Kidney epithelial cell (primary cell): ENCODE measurements around the gene SRP19. TPM values are rescaled to one million over a fixed set of nuclear protein-coding genes. Genes with fewer than 3 reads are reported as not detected.

Experiments used
- DNase-seq: peaks from one replicate; pipeline ENCODE4 v3.0.0-alpha.2; 2010; ENCODE audit warnings: low read depth
- H3K27me3 ChIP-seq: 2 replicates; pipeline ENCODE4 v1.6.0; 2011; ENCODE audit warnings: low read length; ENCODE audit not compliant: control insufficient read depth, insufficient read depth
- H3K36me3 ChIP-seq: 2 replicates; pipeline ENCODE4 v1.5.1; 2011; ENCODE audit warnings: low read length; ENCODE audit not compliant: control insufficient read depth, insufficient read depth
- H3K4me3 ChIP-seq: 2 replicates; pipeline ENCODE4 v1.5.1; 2011; ENCODE audit warnings: low read depth, mild to moderate bottlenecking, control low read depth, low read length
- CTCF ChIP-seq: IDR thresholded peaks from 2 replicates; pipeline ENCODE4 v1.5.1; 2011; ENCODE audit warnings: mild to moderate bottlenecking, moderate library complexity, low read length, control low read depth, inconsistent platforms; ENCODE audit not compliant: insufficient read depth, poor library complexity, severe bottlenecking
- total RNA-seq: library from RNA; depleted of rRNA; stranded (reverse); fragments of >200 nt; gene quantifications from 2 replicates; pipeline ENCODE4 v1.2.3, GENCODE V29; 2015

SRP19 gene
- total RNA-seq, 1 donor from 2014 or later = 139 TPM

GRCh38 chr5:112824197-112824596, 36.9 kb upstream of the SRP19 start:
- H3K27me3 ChIP-seq = no peaks in the 10 kb centered on the region
- H3K36me3 ChIP-seq = no peaks in the 10 kb centered on the region
- H3K4me3 ChIP-seq = no peak overlapping the region
- TF ChIP-seq CTCF = no peak
- DNase-seq = no peak

GRCh38 chr5:112830378-112830777, 30.7 kb upstream of the SRP19 start:
- H3K36me3 ChIP-seq = no peaks in the 10 kb centered on the region
- no peak for TF ChIP-seq CTCF
- DNase-seq = no peak
- no peak overlapping the region for H3K4me3 ChIP-seq
- no peaks in the 10 kb centered on the region for H3K27me3 ChIP-seq

- no peaks in the 10 kb centered on the region for H3K27me3 ChIP-seq
- DNase-seq = no peak
- no peak for TF ChIP-seq CTCF
- peaks cover 1% of the 10 kb centered on the region for H3K36me3 ChIP-seq
- no peak overlapping the region for H3K4me3 ChIP-seq
These were observed 27.1 kb upstream of the SRP19 start for GRCh38 chr5:112833971-112834370.

- DNase-seq = no peak
- H3K36me3 ChIP-seq = peaks cover 1% of the 10 kb centered on the region
- TF ChIP-seq CTCF = no peak
- H3K4me3 ChIP-seq = no peak overlapping the region
- no peaks in the 10 kb centered on the region for H3K27me3 ChIP-seq
These were observed 16.6 kb upstream of the SRP19 start for GRCh38 chr5:112844489-112844888.

- no peak for TF ChIP-seq CTCF
- DNase-seq = no peak
These were observed 14.5 kb upstream of the SRP19 start for GRCh38 chr5:112846556-112846955.

GRCh38 chr5:112847306-112847705, 13.8 kb upstream of the SRP19 start:
- Histone ChIP-seq H3K36me3 (no peaks in the 10 kb centered on the region), H3K27me3 (no peaks in the 10 kb centered on the region), H3K4me3 (no peak overlapping the region)
- no peak for DNase-seq
- TF ChIP-seq CTCF = no peak

More at GRCh38 chr5:112846556-112846955, 14.5 kb upstream of the SRP19 start:
- Histone ChIP-seq H3K4me3 (no peak overlapping the region), H3K27me3 (no peaks in the 10 kb centered on the region), H3K36me3 (no peaks in the 10 kb centered on the region)
